GM18907 (cell line): ENCODE measurements around the gene TBCK.

ENCODE experiments used
- ATAC-seq: cut with Tn5 transposase; IDR thresholded peaks from one replicate; pipeline ENCODE4 v1.9.1; 2021; ENCODE audit warnings: mild to moderate bottlenecking, moderate library complexity; ENCODE audit not compliant: unreplicated experiment

Gene TBCK

DNA sequence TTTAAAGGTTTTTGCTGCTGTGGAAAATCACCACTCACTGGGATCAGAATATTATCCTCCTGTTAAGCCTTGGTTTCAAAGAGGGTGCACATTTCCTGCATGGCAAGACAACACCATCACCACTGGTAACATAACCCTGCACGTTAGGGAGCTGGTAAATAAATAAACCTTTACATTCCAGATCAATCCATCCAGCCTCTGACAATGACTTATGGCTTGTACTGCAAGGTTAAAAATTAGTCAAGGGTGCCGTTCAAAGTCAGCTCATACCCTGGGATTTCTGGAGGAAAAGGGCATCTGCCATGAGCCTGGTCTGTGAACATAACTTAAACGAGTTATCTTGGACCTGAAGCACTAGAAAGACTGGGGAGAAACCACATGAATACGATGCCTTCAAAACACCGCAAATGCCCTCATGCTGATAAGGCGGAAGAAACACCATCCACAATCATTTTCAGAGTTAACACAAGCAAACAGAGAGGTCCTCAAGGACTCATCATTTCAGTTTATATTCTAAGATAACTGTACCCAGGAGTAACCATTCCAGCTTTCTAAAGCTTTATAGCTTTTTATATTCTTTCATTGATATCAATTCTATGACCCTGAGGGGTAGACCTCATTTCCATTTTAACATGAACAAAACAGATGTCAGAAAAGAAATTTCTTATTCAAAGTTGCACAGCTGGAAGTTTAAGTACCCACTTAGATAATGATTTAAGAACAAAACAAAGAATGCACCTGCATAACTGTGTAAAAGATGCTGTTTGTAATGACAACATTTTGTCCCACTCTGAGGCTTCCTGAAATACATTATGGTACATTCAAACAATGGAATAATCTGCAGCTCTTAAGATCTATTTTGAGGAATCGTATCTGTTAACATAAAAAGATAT lies 317.6 kb downstream of the TBCK start:
- ATAC-seq, result no peak

GRCh38 chr4:105996845-105997244 lies 319.2 kb downstream of the TBCK start:
- no peak for ATAC-seq

GRCh38 chr4:105994841-105995501 lies 321.0 kb downstream of the TBCK start:
- no peak for ATAC-seq

GRCh38 chr4:105994061-105994460 lies 321.9 kb downstream of the TBCK start:
- no peak for ATAC-seq

DNA sequence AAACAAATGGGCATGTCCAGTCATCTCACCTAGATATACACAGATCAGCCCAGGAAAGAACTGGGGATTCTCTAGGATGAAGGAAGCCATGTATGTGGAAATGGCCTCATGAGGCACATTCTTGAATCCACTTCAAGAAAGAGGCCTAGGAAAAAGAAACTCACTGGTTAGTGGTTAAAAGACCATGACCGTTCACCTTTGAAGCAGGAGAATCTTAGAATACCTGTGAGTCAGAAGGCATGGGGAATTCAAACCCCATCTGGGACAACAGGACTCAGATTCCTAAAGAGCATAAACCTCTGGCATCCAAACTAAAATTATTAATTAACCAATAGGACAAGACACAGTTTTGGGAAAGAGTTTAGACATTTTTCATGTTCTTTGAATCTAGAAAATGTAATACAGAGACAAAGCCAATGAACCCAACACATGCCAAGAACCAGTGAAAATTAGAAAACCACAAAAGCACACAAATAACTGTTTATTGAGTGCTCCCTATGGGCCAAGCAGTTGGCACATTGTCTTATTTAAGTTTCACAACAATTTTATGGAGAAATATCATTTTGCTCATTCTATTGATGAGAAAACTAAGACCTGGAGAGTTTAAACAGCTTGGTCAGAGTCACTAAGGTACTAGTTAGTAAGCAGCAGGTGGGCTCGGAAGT lies 323.2 kb downstream of the TBCK start:
- ATAC-seq, result no peak

DNA sequence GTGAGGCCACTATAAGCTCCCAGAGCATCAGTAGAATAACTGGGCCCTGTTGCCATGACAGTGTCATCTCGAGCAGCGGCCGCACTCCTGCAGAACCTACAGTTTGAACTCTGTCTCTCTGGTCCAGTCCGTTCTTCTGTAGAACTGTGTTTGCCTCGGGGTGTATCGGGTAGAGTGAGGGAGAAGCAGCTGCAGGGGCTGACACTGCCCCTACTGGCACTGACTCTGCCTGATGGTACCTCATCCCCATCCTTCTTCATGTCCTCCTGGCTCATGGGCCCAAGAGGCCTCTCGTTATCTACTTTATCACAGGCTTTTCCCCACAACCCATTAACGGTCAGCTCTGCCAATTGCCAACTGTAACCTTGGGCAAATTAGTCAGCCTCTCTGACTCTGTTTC lies 324.3 kb downstream of the TBCK start:
- ATAC-seq, result no peak
